VCaP (cell line): ENCODE measurements around the gene RNASE4.
"Not testable (repeated sequence)": the region's sequence is repeated elsewhere in the genome, so short reads cannot be mapped to it uniquely, and the experiment has no call there.

Source experiments
- H3K27ac ChIP-seq: fragments of 450-650 bp; 2 replicates; pipeline ENCODE4 v1.5.1; 2017
- CTCF ChIP-seq: fragments of 450-650 bp; conservative IDR thresholded peaks from 2 replicates; pipeline ENCODE4 v1.5.1; 2017; ENCODE audit warnings: mild to moderate bottlenecking, moderate library complexity

RNASE4 gene

GRCh38 chr14:20723488-20723887 is 39.1 kb downstream of the RNASE4 start:
- no peak for TF ChIP-seq CTCF
- H3K27ac ChIP-seq, result no peak overlapping the region

DNA sequence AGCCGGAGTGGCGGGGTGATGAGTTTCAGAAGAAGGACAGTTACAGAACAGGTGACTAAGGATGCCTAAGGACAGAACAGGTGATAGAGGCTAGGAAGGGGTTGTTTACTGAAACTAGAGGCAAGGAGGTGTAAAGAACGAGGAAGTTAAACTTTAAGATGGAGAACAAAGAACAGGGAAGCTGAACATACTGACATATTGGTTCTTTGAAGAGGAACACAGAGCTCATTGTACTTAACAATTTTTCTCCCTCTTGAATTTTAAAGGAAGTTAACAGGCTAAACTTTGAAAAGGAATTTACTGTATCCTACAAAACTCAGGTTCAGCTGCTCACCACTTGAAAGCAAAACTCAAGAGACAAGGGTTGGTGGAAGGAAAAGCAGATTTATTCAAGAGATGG is 41.8 kb downstream of the RNASE4 start:
- not testable (repeated sequence) for H3K27ac ChIP-seq

- no peak for TF ChIP-seq CTCF
- no peak overlapping the region for H3K27ac ChIP-seq
Measured at GRCh38 chr14:20726531-20726930, 42.2 kb downstream of the RNASE4 start.

GRCh38 chr14:20730891-20731290 is 46.5 kb downstream of the RNASE4 start:
- no peak for TF ChIP-seq CTCF

DNA sequence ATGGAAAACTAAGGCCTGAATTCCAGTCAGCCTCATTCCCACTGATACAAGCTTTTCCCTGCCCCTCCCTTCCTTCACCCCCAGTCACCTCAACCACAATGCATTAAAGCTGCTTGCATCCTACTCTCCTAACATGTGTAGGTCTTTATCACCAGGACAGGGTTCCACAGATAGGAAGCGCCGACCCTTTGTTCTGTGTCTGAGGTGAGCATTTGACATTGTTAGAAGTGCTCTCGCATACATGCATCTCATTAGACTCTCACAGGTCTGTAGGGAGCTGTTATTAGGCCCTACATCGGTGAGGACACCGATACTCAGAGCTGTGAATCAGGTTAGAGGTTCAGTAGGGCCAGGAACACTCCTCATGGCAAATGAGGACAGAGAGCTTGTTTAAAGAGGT is 48.1 kb downstream of the RNASE4 start:
- TF ChIP-seq CTCF, result no peak
- H3K27ac ChIP-seq, result no peak overlapping the region

More at GRCh38 chr14:20730891-20731290, 46.5 kb downstream of the RNASE4 start:
- H3K27ac ChIP-seq, result no peak overlapping the region

DNA sequence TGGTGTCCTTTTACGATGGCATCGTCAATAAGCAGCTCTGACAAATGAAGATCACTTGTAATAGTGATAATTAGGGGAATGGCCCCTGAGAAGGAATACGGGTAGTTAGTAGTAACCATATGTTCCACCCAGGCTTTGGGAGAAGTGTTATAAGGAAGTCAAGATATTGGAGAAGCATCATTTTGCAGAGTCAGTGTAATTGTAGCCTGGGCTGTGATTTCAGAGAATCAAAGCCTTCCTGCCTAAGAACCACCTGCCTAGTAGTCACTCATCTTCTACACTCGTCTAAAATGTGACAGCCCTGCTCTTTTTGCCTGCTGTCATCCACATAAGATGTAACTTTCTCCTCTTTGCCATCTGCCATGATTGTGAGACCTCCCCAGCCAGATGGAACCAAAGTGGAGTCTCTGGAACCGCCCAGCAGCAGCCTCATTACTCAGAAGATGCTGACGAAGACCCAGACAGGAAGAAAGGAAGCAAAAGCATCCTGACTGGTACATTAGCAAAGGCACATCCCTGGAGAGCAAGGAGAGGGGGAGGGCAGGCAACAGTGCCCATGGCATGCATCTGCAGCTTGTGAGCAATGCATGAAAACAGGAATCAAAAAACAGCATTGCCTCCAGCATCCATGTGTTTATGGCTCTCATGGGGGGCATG is 48.7 kb downstream of the RNASE4 start:
- no peak overlapping the region for H3K27ac ChIP-seq
- no peak for TF ChIP-seq CTCF

GRCh38 chr14:20733684-20734429 is 49.5 kb downstream of the RNASE4 start:
- H3K27ac ChIP-seq, result no peak overlapping the region
- TF ChIP-seq CTCF, result no peak

- TF ChIP-seq CTCF, result no peak
- H3K27ac ChIP-seq, result no peak overlapping the region
Measured at GRCh38 chr14:20734430-20734806, 50.1 kb downstream of the RNASE4 start.

- not testable (repeated sequence) for H3K27ac ChIP-seq
Measured at GRCh38 chr14:20738292-20738691, 53.9 kb downstream of the RNASE4 start.
